CD4-positive, alpha-beta T cell treated with Interleukin-2 at 100 ng/mL for 4 hours (primary cell): ENCODE measurements around the gene CUEDC1.
"Not testable (repeated sequence)": the region's sequence is repeated elsewhere in the genome, so short reads cannot be mapped to it uniquely, and the experiment has no call there.

Experiments
- DNase-seq: peaks from one replicate; pipeline ENCODE4 v3.0.0-alpha.2; 2020; ENCODE audit warnings: low spot score

Gene CUEDC1

GRCh38 chr17:57984936-57985674, 29.9 kb upstream of the CUEDC1 start:
- DNase-seq, result no peak

GRCh38 chr17:57984261-57984890, 29.2 kb upstream of the CUEDC1 start:
- DNase-seq, result no peak

- no peak for DNase-seq
Measured at GRCh38 chr17:57983446-57983845, 28.2 kb upstream of the CUEDC1 start.

GRCh38 chr17:57982452-57983170, 27.4 kb upstream of the CUEDC1 start:
- DNase-seq, result peak; percentile 34

GRCh38 chr17:57980522-57980921, 25.3 kb upstream of the CUEDC1 start:
- no peak for DNase-seq

GRCh38 chr17:57979076-57979475, 23.9 kb upstream of the CUEDC1 start:
- DNase-seq, result no peak

- no peak for DNase-seq
Measured at GRCh38 chr17:57976594-57976993, 21.4 kb upstream of the CUEDC1 start.

GRCh38 chr17:57975044-57975443, 19.8 kb upstream of the CUEDC1 start:
- no peak for DNase-seq

- not testable (repeated sequence) for DNase-seq
Measured at GRCh38 chr17:57974053-57974824, 19.0 kb upstream of the CUEDC1 start.

- no peak for DNase-seq
Measured at GRCh38 chr17:57972151-57972550, 16.9 kb upstream of the CUEDC1 start.

GRCh38 chr17:57971572-57971971, 16.4 kb upstream of the CUEDC1 start:
- no peak for DNase-seq

GRCh38 chr17:57970710-57971109, 15.5 kb upstream of the CUEDC1 start:
- DNase-seq, result no peak

- no peak for DNase-seq
Measured at GRCh38 chr17:57968456-57968855, 13.2 kb upstream of the CUEDC1 start.

GRCh38 chr17:57966875-57967274, 11.7 kb upstream of the CUEDC1 start:
- no peak for DNase-seq

- DNase-seq, result no peak
Measured at GRCh38 chr17:57966246-57966645, 11.0 kb upstream of the CUEDC1 start.

GRCh38 chr17:57965521-57966160, 10.4 kb upstream of the CUEDC1 start:
- DNase-seq, result no peak

- DNase-seq, result no peak
Measured at GRCh38 chr17:57963149-57963511, 7.9 kb upstream of the CUEDC1 start.

- DNase-seq, result no peak
Measured at GRCh38 chr17:57962279-57963148, 7.3 kb upstream of the CUEDC1 start.

GRCh38 chr17:57959929-57960328, 4.7 kb upstream of the CUEDC1 start:
- no peak for DNase-seq

GRCh38 chr17:57958391-57958790, 3.2 kb upstream of the CUEDC1 start:
- not testable (repeated sequence) for DNase-seq

GRCh38 chr17:57957886-57958285, 2.7 kb upstream of the CUEDC1 start:
- no peak for DNase-seq
